Fibroblast of skin of abdomen (primary cell): ENCODE results near the gene LYRM4.

ENCODE experiments used
- DNase-seq: peaks from one replicate; pipeline ENCODE4 v3.0.0-alpha.2; 2013

Gene LYRM4

GRCh38 chr6:5116243-5116991, 144.3 kb downstream of the LYRM4 start:
- no peak for DNase-seq

GRCh38 chr6:5115168-5115567, 145.6 kb downstream of the LYRM4 start:
- peak; percentile 27 for DNase-seq

DNA sequence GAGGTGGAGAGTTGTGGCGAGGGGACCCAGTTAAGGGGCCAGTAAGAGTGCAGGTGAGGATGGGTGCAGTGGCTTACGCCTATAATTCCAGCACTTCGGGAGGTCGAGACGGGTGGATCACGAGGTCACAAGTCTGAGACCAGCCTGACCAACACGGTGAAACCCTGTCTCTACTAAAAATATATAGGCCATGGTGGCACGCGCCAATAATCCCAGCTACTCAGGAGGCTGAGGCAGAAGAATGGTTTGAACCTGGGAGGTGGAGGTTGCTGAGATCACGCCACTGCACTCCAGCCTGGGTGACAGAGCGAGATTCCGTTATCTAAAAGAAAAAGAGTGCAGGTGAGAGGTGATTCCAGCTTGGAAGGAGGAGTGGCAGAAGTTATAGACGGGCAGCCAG, 147.7 kb downstream of the LYRM4 start:
- DNase-seq, result no peak

DNA sequence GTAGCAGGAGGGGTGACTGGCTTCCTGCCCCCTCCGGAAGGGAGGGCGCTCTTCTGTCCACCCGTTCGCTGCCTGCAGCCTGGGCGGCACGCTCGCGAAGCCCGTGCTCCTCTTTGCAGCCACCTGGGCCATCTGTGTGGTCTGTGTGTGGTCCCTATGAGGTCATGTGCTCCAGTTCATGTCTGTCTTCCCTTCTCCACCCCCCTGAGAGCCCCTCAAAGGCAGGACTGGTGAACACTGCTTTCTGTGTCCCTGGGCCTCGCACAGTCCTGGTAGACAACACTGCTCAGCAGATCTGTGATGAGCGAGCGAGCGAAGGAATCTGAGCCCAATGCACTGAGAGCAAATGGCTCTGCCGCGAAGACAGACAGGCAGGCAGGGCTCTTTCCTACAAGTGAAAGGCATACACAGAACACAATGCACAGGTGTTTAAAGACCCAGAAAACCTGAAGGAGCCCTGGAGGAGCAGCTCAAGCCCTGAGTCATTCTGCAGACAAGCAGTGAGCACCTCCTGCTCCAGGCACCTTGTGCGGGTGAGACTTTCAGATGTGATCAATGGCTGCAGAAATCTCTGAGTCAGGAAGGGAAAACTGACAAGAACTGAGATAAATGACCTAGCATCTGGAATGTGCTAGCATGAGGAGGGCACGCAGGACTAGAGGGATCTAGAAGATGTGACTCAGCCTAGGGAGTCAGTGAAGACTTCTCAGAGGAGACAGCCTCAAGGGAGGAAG, 148.5 kb downstream of the LYRM4 start:
- peak; percentile 87 for DNase-seq

GRCh38 chr6:5111626-5112025, 149.1 kb downstream of the LYRM4 start:
- DNase-seq, result no peak

DNA sequence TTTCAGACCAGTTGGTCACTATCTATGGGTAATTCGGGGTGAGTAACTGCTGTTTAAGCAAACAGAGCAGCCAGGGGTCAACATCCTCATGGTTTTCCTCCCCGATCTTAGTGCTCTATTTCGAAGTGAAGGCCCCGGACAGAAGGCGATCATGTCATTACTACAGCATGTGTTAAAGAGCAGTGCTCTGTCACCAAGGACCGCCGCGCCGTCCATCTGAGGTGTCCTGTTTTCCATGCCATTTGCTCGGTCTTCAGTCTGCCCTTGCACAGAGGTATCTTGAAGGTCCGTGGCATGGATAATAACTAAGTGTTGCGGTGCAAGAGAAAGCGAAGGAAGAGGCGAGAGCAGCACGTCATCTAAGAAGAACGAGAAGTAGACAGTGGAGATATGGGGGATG, 150.5 kb downstream of the LYRM4 start:
- no peak for DNase-seq

DNA sequence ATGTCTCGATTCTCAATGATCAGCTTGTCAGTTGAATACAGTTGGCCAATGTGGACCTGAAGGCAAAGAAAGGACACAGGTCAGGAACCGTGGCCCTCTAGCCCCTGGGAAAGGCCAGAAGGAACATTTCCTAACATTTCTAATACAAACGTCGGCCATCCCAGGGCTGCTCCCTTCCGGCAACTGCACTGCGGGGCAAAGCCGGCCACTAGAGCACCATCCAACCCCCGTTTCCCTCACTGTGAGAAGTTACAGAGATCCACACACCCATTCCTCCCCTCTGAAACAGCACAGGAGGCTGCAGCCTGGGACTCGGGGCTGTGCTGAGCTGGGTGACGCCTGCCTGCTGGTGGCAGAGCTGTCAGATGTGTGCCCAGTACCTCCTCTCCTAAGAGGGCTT, 151.3 kb downstream of the LYRM4 start:
- no peak for DNase-seq

- no peak for DNase-seq
These were observed 152.1 kb downstream of the LYRM4 start for GRCh38 chr6:5108536-5109150.

GRCh38 chr6:5108068-5108467, 152.7 kb downstream of the LYRM4 start:
- no peak for DNase-seq

GRCh38 chr6:5107341-5107740, 153.4 kb downstream of the LYRM4 start:
- no peak for DNase-seq

- DNase-seq, result no peak
These were observed 155.6 kb downstream of the LYRM4 start for GRCh38 chr6:5105146-5105545.

DNA sequence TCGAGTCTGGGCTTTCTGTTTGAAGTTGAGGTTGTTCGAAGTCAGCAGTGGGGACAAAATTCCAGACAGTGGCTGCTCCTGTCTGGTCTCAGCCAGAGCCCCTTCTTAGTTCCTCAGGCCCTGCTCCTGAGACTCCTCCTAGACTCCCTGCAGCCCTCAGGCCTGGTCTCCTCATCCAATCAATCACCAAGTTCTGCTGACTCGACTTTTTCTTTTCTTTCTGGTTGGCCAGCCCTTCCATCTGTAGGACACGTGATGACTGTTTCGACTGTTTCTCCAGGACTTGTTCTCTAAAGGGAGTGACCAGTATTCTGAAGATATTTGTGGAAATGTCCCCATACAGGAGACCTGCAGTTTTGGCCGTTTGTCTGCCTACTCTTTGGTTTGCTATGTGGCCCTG, 156.1 kb downstream of the LYRM4 start:
- DNase-seq, result no peak

- no peak for DNase-seq
These were observed 157.5 kb downstream of the LYRM4 start for GRCh38 chr6:5103250-5103649.

GRCh38 chr6:5102267-5102970, 158.3 kb downstream of the LYRM4 start:
- no peak for DNase-seq

DNA sequence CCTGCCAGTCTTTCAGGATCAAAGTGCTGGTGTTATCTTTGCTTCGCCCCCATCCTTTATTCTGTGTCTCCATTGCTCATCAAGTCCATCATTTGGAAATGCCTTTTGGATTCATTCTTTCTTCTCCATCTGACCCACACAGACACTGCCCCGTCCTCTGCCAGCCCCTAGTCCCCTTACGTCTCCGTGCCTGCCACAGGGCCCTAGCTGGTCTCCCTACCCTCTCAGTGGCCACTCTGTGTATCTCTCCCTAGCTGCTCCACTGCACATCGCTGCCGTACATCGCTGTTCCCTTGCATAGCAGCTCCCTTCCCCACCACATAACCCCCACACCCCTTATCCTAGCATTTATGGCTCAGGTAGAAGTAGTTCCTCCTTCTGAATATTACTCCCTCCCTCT, 159.9 kb downstream of the LYRM4 start:
- no peak for DNase-seq

GRCh38 chr6:5099537-5099936, 161.2 kb downstream of the LYRM4 start:
- DNase-seq, result no peak

DNA sequence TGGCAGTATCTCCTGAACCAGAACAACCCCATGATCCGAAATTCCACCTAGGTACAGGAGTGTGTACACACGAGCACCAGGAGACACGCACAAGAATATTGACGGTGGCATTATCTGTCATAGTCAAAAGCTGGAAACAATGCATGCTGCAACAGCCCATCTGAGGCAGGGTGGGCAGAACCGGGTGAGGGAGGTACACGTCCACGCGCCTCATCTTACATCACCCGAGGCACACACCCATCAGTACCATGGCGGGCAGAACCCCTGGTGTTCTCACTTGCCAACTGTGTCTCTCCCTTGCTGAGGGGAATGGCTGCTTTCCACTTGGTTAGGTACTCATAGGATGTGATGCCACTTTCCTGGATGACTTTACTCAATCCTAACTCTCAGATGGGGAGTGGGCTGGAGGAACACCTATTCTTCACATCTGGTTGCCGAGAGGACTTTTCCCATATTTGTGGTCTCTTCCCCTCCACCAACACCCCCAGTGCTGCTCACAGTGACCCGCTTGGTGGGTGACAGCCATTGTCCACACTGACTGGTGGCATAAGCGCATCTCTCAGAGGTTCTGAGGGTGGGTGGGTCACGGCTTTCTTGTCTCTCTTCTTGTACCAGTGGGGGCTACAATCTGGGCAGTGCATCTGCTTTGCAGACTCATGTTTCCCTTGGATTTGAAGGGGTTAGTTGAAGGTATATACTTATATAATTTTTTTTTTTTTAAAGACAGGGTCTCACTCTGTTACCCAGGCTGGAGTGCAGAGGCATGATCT, 162.1 kb downstream of the LYRM4 start:
- DNase-seq, result no peak

GRCh38 chr6:5096482-5096881, 164.3 kb downstream of the LYRM4 start:
- no peak for DNase-seq

DNA sequence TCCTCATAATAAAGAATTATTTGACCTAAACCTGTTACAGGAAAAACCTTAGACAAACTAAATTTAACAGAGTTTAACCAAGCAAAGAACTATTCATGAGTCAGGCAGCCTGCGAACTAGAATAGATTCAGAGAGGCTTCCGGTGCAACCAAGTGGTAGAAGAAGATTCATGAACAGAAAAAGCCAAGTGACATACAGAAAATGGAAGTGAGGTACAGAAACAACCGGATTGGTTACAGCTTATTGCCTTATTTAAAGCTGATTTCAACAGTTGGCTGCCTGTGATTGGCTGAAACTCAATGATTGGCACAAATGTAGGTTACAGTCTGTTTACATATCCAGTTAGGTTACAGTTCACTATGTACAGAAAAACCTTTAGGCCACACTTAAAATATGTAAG, 165.5 kb downstream of the LYRM4 start:
- DNase-seq, result peak; percentile 18

- peak; percentile 87 for DNase-seq
These were observed 166.4 kb downstream of the LYRM4 start for GRCh38 chr6:5094327-5094726.

- DNase-seq, result no peak
These were observed 167.3 kb downstream of the LYRM4 start for GRCh38 chr6:5093231-5094015.
